Measurements from ENCODE around the gene TRUB2.

Gene TRUB2, protein sequence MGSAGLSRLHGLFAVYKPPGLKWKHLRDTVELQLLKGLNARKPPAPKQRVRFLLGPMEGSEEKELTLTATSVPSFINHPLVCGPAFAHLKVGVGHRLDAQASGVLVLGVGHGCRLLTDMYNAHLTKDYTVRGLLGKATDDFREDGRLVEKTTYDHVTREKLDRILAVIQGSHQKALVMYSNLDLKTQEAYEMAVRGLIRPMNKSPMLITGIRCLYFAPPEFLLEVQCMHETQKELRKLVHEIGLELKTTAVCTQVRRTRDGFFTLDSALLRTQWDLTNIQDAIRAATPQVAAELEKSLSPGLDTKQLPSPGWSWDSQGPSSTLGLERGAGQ

DNA sequence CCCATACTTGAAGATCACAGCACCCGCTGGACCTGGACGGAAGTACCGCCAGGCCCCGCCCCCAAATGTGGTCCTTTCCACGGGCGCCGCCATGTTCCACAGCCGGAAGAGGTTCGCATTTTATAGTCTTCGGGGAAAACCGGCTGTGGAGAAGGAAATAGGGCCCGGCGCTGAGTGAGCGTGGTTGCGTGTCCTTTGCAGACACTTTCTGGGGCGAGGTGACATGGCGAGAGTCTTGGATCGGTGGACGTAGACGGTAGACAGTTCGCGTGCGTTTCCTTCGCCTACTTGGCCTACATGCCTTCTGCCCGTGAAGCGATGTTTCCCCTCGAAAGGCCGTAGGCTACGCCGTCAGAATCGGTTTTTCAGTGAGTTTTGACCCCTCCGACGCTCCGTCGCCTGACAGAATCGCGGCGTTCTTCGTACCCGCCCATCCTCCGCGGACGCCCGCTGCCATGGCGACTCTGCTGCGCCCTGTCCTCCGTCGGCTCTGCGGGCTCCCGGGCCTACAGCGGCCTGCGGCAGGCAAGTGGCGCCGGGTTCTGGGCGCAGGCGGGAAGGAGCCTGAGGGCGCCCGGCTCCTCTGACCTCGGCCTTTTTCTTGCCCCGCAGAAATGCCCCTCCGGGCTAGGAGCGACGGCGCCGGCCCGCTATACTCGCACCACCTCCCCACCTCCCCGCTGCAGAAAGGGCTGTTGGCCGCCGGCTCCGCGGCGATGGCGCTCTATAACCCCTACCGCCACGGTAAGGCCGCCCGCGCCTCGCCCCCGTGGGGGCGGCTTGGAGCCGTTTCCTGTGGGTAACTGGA lies at the start of gene TRUB2, which contains the start of gene COQ4:
TRUB2 (minus strand) TSS at position 44 of the 808 bp plus-strand sequence; CDS start at position 5, 39 bp downstream.
COQ4 (plus strand) TSS at position 436 of the 808 bp plus-strand sequence; CDS start at position 456, 20 bp downstream.
- DNase-seq (ENCODE audit: low read depth): peak; percentile 91

DNA sequence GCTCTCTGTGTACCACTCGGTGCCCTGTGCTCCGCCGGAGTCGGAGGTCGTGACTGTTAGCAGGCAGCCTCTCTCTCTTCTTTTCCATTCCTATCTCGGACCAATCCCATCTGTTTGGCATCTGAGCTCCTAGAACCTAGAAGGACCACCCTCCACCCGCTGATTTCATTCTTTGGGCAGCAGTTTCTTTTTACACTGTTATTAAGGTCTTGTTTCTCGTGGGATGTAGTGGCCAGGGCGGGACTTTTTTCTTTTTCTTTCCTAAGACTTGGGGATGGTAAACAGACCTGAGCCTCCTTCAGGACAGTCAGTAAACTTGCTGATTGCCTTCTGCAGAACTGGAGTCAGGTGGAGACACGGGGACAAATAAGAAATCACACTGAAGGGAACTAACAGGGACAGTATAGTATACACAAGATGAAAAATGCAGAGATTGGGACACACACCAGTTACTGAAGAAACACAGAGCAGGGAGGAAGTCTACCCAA lies 49.4 kb upstream of the TRUB2 start:
- DNase-seq (ENCODE audit: low read depth): no peak

DNA sequence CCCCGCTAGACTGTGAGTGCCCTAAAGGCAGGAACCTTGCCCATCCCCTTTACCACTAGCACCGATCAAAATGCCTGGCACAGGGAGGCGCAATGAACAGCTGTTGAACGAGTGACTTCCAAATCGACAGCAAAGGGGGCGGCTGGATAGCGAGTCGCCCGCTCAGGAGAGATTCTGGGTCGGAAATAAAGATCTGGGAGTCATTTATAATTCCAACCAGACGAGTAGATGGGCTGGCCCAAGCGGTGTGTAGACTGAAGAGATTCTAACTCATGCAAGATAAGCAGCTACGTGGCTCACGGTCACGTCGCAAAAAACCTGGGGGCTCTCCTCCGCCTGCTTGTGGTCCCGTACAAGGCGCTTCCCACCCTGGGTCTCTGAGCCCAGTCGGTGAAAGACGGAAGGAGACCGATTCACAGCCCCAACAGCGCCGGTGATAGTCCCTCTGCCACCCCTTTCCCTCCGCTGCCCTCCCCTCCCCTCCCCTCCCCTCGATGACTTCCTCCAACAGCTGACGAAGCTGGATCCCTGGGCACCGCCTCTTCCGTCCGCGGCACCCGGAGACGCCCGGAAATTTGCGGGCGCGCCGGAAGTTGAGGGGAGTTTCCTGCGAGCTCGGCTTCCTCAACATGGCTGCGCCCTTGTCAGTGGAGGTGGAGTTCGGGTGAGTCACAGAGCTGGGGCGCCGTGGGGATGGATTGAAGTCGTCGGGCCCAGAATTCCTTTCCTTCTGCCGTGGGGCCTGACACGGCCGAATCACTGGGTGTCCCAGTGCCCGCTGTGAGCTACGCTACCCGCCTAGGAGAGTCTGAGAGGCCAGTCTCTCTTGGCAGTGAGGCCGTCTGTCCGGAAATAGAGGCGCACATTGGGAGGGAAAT lies 48.7 kb upstream of the TRUB2 start, which contains the start of gene URM1:
URM1 (plus strand) TSS at position 623 of the 878 bp plus-strand sequence; CDS start at position 630, 7 bp downstream.
- DNase-seq (ENCODE audit: low read depth): peak; percentile 93

DNA sequence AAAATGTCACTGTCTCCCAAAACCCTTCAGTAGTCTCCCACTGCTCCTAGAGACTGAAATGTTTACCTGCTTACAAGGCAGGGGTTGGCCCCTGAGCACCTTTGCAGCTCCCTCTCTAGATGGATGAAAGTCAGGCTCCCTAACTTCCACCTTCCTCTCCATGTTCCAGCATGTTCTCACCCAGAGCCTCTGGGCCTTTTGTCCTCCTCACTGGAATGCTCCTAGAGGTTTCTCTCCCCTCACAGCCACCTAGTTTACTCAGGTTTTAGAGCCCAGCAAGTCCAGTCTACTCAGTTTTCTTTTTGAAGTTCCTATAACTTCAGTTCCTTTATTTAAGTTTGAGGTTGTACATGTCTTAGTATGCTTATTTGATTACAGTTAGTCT lies 48.1 kb upstream of the TRUB2 start:
- no peak for DNase-seq (ENCODE audit: low read depth)

DNA sequence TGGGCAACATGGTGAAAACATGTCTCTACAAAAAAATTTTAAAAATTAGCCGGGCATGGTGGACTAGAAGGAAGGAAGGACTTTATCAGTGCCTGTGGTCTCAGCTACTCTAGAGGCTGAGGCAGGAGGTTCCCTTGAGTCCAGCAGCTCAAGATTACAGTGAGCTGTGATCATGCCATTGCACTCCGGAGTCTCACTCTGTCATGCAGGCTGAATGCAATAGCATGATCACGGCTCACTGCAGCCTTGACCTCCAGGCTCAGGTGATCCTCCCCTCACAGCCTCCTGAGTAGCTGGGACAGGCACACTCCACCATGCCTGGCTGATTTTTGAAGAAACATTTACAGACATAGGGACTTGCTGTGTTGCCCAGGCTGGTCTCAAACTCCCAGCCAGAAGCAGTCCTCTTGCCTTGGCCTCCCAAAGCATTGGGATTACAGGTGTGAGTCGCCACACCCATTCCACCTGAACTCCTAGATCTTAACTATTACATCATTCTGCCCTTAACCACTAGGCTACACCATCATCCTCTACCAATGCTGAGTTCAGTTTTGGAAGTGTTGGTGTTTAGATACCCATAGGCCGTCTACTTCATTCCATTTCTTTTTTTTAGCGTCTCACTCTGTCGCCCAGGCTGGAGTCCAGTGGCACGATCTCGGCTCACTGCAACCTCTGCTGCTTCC lies 46.9 kb upstream of the TRUB2 start:
- DNase-seq (ENCODE audit: low read depth): no peak

DNA sequence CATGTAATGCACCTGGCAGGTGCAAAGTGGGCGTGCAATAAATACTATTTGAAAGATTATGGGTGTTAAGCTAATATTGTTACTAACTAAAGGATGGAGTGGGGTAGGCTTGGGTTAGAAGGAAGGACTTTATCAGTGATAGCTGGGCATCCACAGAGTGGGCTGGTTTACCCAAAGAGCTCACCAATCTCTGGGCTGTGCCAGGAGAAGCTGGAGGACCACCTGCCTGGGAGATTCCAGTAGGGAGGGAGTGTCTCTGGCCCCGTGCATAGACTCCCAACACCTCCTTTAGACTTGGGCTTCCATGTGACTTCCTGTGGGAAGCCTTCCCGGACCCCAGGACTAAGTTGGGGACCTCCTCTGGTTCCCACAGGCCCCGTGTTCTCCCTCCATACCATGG lies 43.3 kb upstream of the TRUB2 start:
- no peak for DNase-seq (ENCODE audit: low read depth)

DNA sequence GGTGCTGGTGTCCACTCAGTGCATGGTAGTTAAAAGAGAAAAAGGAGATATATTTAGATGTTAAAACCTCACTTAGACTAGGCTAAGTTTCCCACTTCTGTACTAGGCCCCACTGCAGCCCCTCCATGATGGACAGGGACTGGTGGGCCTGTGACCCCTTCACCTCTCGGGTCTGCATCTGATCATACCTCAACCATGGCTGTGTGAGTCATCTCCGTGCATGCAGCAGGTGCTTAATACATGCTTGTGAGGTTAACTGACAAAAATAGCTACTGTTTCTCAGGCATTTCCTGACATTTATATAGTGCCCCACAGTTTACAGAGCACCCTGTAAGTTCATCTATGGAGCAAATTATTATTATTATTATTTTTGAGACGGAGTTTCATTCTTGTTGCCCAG lies 40.5 kb upstream of the TRUB2 start:
- no peak for DNase-seq (ENCODE audit: low read depth)

DNA sequence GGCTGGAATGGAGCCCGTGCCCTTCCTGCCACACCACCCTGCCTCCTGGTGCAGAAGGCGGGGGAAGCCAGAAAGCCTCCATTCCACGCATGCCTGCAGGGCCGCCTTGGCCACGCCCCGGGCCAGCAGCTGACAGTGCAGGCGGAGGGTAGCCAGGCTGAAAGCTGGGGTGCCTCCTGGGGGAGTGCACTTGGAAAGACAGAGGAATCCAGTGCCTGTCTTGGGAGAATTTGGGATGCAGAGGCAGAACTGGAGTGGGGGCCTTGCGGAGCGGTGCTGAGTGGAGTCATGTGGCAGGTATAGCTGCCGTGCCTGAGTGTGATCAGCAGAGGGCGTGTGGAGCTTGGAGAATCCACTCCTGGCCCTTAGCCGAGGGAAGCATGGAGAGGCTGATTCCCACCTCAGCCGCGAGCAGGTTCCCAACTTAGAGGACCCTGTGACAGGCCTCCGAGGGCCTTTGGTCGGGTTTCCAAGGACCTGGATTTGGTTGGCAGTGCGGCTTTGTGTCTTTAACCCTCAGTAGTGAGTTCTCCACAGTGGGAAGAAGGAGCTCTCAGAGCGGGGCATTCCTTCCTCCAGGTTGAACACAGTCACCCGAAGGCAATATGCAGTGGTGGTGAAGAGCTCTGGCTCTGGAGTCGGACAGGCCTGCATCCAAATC lies 39.9 kb upstream of the TRUB2 start:
- DNase-seq (ENCODE audit: low read depth): peak; percentile 32

DNA sequence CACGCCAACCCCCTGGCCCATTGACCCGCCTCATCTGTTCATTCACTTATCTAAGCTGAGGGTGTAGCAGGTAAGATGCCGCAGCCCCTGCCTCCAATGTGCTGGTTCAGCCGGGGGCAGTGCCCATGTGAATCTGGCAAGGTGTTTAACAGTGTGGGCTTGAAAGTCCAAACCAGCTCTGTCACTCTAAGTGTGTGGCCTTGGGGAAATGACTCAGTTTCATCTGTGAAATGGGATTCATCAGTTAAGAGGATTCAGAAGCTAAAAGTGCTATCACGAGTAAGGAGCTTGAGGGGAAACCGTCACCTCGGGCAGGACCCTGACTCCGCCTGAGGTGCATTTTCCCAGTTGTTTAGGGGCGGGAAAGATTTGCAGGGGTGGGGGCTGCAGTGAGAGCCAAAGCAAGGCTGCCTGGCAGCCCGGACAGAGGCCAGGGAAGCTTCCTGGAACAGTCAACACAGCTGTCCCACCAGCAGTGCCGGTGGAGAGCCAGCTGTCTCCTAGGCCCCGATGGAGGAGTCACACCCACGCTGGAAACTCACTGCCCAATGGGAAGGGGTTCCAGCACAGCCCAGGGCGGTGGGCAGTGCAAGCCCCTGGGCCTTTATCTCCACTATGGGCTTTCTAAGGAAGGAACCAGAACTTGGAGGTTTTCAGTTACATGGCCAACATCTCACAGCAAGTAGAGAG lies 39.2 kb upstream of the TRUB2 start:
- no peak for DNase-seq (ENCODE audit: low read depth)

DNA sequence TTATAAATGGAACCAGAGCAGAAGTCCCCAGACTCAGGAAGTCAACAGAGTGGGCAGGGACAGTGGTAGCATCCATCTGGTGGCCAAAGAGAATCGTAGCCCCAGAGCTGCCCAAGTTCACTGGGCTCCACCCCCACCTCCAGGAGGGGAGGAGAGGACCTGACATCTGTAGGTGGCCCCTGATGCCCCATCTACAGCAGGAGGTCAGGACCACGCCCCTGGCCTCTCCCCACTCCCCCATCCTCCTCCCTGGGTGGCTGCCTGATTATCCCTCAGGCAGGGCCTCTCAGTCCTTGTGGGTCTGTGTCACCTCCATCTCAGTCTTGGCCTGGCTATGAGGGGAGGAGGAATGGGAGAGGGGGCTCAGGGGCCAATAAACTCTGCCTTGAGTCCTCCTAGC lies 38.6 kb upstream of the TRUB2 start:
- DNase-seq (ENCODE audit: low read depth): no peak

DNA sequence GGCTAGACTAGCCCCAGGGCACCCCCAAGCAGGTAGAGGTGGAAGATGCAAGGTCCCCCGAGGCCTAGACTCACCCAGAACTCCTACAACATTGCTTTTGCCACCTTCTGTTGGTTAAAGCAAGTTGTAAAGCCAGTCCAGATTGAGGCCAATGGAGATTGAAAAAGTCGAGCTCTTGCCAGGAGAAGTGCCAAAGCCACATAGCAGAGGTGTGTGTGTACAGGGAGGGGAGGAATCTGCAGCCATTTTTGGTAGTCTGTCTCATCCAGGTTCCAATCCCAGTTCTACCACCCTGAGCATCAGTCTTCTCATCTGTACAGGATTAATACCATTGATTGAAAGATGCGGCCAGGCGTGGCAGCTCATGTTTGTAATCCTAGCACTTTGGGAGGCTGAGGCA lies 36.6 kb upstream of the TRUB2 start:
- DNase-seq (ENCODE audit: low read depth): no peak

DNA sequence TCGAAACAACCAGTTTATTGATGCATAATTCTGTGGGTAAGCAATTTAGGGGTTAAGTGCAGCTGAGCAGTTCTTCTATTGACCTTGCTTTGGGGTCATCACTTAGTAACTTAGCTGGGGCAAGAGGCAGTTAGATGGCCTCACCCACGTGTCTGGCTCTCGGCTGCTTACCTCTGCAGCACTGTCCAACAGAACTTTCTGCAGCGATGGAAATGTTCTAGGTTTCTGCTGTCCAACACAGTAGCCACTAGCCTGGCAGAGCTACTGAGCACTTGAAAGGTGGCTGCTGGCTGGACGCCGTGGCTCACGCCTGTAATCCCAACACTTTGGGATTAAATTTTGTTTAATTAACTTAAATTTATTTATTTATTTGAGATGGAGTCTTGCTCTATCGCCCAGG lies 35.8 kb upstream of the TRUB2 start:
- no peak for DNase-seq (ENCODE audit: low read depth)

DNA sequence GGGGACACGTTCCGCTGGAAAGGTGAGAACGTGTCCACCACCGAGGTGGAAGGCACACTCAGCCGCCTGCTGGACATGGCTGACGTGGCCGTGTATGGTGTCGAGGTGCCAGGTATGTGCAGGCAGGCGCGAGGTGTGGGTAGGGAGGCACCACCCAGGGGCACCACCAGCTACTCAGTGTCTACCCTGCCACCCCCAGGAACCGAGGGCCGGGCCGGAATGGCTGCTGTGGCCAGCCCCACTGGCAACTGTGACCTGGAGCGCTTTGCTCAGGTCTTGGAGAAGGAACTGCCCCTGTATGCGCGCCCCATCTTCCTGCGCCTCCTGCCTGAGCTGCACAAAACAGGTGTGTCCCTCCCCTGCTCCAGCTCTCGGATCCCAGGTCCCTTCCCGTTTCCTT lies 33.2 kb upstream of the TRUB2 start:
- DNase-seq (ENCODE audit: low read depth): no peak

DNA sequence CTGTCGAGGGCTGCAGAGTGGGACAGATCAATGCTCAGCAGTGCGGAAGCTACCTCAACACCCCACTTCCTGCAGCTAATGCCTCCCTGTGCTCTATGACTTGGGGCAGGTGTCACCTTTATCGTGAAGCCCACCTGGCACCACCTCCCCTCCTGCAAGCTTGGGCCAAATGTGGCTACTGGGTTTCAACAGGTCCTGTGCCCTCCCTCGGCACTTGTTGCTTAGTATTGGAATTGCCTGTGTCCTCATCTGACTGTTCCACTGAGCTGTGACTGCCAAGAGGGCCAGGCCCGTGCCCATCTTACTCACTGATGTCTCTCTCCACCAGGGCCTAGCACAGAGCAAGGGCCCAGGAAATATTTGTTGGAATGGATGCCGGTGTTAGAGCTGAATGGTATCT lies 27.5 kb upstream of the TRUB2 start:
- DNase-seq (ENCODE audit: low read depth): no peak

DNA sequence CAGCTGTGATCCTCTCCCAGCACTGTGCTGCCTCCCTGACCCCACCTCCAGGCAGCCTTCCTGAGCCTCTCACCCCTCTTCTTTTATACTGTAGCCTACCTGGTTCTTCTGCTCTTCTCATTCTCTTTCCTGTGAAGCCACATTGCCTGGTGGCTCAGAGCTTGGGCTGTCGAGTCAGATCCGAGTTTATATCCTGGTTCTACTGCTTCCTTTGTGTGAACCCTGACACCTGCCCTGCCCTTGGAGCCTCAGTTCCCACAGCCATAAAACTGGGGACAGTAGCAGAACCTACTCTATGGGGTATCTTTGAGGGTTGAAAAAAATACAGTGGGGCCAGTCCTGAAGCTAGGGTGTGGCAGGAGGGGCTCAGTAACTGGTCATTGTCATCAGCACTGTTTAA lies 26.9 kb upstream of the TRUB2 start:
- DNase-seq (ENCODE audit: low read depth): no peak

DNA sequence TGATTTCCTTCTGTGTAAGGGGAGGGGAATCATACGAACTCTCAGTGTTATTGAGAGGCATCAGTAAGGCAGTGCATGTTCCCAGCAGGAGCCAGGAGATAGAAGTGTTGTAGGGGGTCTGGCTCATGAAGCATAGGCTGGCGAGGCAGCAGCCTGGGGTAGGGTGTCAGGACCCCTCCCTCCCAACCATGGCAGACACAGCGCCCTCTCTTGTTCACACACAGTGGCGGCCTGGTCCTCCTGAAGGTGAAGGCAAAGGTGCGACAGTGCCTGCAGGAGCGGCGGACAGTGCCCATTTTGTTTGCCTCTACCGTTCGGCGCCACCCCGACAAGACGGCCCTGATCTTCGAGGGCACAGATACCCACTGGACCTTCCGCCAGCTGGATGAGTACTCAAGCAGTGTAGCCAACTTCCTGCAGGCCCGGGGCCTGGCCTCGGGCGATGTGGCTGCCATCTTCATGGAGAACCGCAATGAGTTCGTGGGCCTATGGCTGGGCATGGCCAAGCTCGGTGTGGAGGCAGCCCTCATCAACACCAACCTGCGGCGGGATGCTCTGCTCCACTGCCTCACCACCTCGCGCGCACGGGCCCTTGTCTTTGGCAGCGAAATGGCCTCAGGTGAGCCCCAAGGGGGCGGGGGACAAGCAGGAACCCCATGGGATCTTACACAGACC lies 22.8 kb upstream of the TRUB2 start:
- DNase-seq (ENCODE audit: low read depth): no peak

DNA sequence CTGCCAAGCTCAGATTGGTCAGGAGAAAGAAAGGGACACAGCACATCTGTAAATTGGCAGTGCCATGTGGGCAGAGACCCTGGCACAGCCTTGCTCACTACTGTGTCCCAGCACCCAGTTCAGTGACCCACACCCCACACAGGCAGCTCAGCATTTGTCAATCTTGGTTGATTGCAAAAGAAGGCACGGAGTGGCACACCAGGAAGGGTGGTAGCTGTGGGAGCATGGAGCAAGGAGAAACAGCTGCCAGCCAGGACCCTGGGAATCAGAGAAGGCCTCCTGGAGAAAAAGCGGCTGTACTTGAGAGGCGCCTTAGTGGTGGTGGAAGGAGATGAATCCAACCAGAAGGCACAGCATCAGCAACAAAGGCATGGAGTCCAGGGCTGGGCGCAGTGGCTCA lies 21.6 kb upstream of the TRUB2 start:
- no peak for DNase-seq (ENCODE audit: low read depth)

DNA sequence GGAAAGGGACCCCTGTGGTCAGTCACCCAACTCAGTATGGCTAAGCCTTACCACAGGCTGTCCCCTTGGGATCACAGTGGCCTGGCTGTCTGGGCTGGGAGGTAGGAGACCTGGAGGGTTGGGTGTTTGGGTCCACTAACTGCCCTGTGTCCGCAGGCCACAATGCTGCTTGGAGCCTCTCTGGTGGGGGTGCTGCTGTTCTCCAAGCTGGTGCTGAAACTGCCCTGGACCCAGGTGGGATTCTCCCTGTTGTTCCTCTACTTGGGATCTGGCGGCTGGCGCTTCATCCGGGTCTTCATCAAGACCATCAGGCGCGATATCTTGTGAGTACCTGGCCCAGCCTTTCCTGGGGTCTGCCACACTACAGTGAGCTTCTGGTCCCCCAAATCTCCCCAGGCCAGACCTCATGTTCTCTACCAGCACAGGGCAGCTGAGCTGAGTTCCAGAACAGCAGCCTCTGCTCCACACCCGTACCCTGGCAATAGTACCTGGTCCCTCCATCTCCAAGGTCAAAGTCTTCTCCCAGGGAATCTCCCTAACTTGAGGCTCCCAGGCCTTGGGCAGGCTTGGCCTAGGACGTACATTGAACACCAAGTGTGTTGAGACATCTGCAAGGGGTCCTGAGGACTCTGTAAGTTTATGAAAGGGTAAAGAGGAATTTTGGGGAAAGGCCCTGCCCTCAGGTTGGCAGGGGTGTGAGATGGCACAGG lies 20.9 kb upstream of the TRUB2 start:
- no peak for DNase-seq (ENCODE audit: low read depth)

DNA sequence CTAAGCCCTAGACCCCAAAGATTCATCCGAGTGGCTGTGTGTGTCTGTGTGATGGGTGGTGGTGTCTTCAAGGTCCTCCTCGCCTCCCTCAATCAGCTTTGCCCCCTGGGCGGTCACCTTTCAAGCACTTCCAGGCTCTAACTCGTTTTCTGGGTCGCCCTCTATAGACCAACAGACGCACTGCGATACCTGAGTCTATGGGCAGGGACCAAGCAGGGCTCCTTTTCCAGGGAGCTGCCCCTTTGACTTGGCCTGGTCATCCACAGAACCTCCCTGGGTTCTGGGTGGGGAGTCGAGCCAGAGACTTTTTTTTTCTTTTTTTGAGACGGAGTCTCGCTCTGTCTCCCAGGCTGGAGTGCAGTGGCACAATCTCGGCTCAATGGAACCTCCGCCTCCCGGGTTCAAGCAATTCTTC lies 19.2 kb upstream of the TRUB2 start:
- DNase-seq (ENCODE audit: low read depth): peak; percentile 49

Measured in activated gamma-delta T cell treated with anti-CD3 and anti-CD28 coated beads, Interleukin-2, amount 50 U/mL, for 16 hours (primary cell).